DOHH2 (cell line): Measurements from ENCODE around the gene PTGIR.

Experiments used
- H3F3A ChIP-seq: fragments of 200-600 bp; sonication (generic), shearing (Covaris generic); 2 replicates; pipeline ENCODE4 v1.6.0; 2016; ENCODE audit warnings: antibody characterized with exemption, mild to moderate bottlenecking; ENCODE audit not compliant: control insufficient read depth, insufficient read depth
- H3K27ac ChIP-seq: fragments of 200-600 bp; sonication (generic); 2 replicates; pipeline ENCODE4 v1.5.1; 2014; ENCODE audit warnings: low read depth, mild to moderate bottlenecking, low read length, moderate library complexity
- H3K27me3 ChIP-seq: fragments of 200-600 bp; sonication (generic); 2 replicates; pipeline ENCODE4 v1.6.1; 2014; ENCODE audit warnings: mild to moderate bottlenecking, low read length, mixed read lengths; ENCODE audit not compliant: control insufficient read depth
- H3K36me3 ChIP-seq: fragments of 200-600 bp; sonication (generic); 2 replicates; pipeline ENCODE4 v1.6.1; 2014; ENCODE audit warnings: mild to moderate bottlenecking, low read length, moderate library complexity, mixed read lengths; ENCODE audit not compliant: control insufficient read depth
- H3K4me1 ChIP-seq: fragments of 200-600 bp; sonication (generic); 2 replicates; pipeline ENCODE4 v1.6.1; 2014; ENCODE audit warnings: mild to moderate bottlenecking, low read length, mixed read lengths; ENCODE audit not compliant: control insufficient read depth
- H3K4me2 ChIP-seq: fragments of 200-600 bp; sonication (generic); 2 replicates; pipeline ENCODE4 v1.6.0; 2014; ENCODE audit warnings: mild to moderate bottlenecking, low read length, moderate library complexity
- H3K4me3 ChIP-seq: fragments of 200-600 bp; sonication (generic); 2 replicates; pipeline ENCODE4 v1.5.1; 2014; ENCODE audit warnings: mild to moderate bottlenecking, low read length, mixed read lengths
- H3K79me2 ChIP-seq: fragments of 200-600 bp; sonication (generic); 2 replicates; pipeline ENCODE4 v1.6.1; 2014; ENCODE audit warnings: mild to moderate bottlenecking, low read length, mixed read lengths; ENCODE audit not compliant: control insufficient read depth
- H3K9me2 ChIP-seq: fragments of 200-600 bp; sonication (generic); replicated peaks from 2 replicates; pipeline ENCODE4 v1.6.1; 2014; ENCODE audit warnings: mild to moderate bottlenecking, low read length, mixed read lengths; ENCODE audit not compliant: control insufficient read depth
- H3K9me3 ChIP-seq: fragments of 200-600 bp; sonication (generic); 2 replicates; pipeline ENCODE4 v1.6.1; 2014; ENCODE audit warnings: antibody characterized with exemption, low read length, mixed read lengths; ENCODE audit not compliant: control insufficient read depth, insufficient read depth
- H4K20me1 ChIP-seq: fragments of 200-600 bp; sonication (generic); 2 replicates; pipeline ENCODE4 v1.6.0; 2014; ENCODE audit warnings: low read depth, mild to moderate bottlenecking, antibody characterized with exemption, low read length, moderate library complexity; ENCODE audit not compliant: control insufficient read depth, insufficient read depth
- EZH2phosphoT487 ChIP-seq: fragments of 200-600 bp; sonication (generic); IDR thresholded peaks from 2 replicates; pipeline ENCODE4 v1.6.1; 2017; ENCODE audit warnings: borderline replicate concordance, mild to moderate bottlenecking, antibody characterized with exemption, low read length, moderate library complexity, mixed read lengths
- TF ChIP-seq, protein P1 (sequence below): fragments of 200-600 bp; sonication (generic); IDR thresholded peaks from one replicate; pipeline ENCODE4 v1.5.1; 2014; ENCODE audit warnings: antibody characterized with exemption, mild to moderate bottlenecking, low read depth, low read length; ENCODE audit not compliant: poor library complexity, severe bottlenecking

Gene PTGIR

DNA sequence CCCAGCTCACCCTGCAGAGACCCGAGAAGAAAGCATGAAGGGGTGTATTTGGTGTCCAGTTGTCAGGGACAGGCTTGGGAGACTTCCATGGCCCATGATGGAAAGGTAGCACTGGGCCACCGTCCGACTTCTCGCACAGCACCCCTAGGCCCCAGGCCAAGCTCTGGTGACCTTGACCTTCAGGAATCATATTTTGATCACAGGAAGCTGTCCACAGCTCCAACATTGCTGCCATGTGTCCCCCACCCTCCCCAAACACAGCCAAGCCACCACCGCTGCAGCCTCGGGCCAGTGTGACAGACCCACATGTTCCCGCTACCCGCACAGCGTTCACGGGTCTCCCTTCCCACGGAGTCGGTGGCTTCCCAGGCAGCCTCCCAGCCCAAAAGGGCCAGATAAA lies 842 bp upstream of the PTGIR start:
- Histone ChIP-seq H3K4me2 (no peak overlapping the region; the same call in 1 of the 2 replicates), H3K9me3 (no peaks in the 10 kb centered on the region), H3K9me2 (no peaks in the 10 kb centered on the region), H3K27me3 (peaks cover 5% of the 10 kb centered on the region), H3F3A (no peaks in the 10 kb centered on the region), H3K79me2 (no peaks in the 10 kb centered on the region), H3K36me3 (no peaks in the 10 kb centered on the region), H3K4me1 (peaks cover 16% of the 10 kb centered on the region), H3K27ac (no peak overlapping the region), H3K4me3 (no peak overlapping the region), H4K20me1 (no peaks in the 10 kb centered on the region)
- TF ChIP-seq, protein P1, sequence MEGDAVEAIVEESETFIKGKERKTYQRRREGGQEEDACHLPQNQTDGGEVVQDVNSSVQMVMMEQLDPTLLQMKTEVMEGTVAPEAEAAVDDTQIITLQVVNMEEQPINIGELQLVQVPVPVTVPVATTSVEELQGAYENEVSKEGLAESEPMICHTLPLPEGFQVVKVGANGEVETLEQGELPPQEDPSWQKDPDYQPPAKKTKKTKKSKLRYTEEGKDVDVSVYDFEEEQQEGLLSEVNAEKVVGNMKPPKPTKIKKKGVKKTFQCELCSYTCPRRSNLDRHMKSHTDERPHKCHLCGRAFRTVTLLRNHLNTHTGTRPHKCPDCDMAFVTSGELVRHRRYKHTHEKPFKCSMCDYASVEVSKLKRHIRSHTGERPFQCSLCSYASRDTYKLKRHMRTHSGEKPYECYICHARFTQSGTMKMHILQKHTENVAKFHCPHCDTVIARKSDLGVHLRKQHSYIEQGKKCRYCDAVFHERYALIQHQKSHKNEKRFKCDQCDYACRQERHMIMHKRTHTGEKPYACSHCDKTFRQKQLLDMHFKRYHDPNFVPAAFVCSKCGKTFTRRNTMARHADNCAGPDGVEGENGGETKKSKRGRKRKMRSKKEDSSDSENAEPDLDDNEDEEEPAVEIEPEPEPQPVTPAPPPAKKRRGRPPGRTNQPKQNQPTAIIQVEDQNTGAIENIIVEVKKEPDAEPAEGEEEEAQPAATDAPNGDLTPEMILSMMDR = no peak
- no peak for TF ChIP-seq EZH2phosphoT487

DNA sequence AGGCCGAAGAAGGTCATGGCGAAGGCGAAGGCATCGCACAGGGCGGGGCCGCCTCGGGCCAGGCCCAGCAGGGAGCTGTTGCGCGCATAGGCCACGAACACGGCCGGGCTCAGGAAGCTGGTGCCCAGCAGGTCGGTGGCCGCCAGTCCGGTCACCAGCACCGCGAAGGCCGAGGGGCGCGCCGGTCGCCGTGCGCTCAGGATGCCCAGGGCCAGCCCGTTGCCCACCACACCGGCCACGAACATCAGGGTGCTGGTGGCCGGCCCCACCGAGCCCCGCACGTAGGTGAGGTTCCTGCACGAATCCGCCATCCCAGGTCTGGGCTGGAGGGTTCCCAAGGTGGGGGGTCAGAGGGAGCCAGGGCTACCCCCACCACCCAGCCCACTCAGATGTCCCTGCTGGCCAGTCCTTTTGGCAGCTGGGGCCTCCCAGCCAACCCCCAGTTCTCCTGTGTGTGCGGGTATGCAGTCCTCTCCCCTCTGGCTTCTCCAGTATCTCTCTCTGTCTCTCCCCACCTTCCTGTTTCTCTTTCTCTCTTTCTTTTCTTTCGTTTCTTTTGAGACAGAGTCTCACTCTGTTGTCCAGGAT lies 880 bp downstream of the PTGIR start:
- Histone ChIP-seq H3K4me2 (0 out of 2 replicates have a peak overlapping the region, but pooled peaks have one; percentile 56), H3K4me3 (no peak overlapping the region), H3K27me3 (peaks cover 5% of the 10 kb centered on the region)

DNA sequence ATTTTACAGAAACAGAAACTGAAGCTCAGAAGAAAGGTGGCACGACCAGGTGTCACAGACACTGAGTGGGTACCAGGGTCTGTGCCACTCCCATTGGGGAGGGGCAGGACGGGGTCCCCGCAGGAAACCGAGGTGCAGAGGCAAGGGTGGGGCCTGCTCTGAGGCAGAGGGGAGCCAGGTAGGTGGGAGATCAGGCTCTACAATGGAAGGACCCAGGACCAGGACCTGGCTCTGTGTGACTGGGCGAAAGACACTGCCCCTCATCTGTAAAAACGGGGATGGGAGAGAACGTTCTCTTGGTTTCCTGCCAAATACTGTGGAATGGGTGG lies 2.8 kb downstream of the PTGIR start:
- Histone ChIP-seq H4K20me1 (no peaks in the 10 kb centered on the region), H3K27me3 (peaks cover 5% of the 10 kb centered on the region), H3K36me3 (no peaks in the 10 kb centered on the region), H3K4me1 (peaks cover 45% of the 10 kb centered on the region), H3K79me2 (no peaks in the 10 kb centered on the region), H3K4me3 (no peak overlapping the region), H3K27ac (no peak overlapping the region), H3K4me2 (no peak overlapping the region), H3K9me3 (no peaks in the 10 kb centered on the region), H3K9me2 (no peaks in the 10 kb centered on the region), H3F3A (peaks cover 7% of the 10 kb centered on the region)
- TF ChIP-seq, protein P1 = no peak
- TF ChIP-seq EZH2phosphoT487 = no peak

More for the DNA sequence above, 880 bp downstream of the PTGIR start:
- H4K20me1 ChIP-seq = no peaks in the 10 kb centered on the region
- H3K79me2 ChIP-seq = no peaks in the 10 kb centered on the region
- no peaks in the 10 kb centered on the region for H3K9me2 ChIP-seq
- no peaks in the 10 kb centered on the region for H3K9me3 ChIP-seq
- H3F3A ChIP-seq = peaks cover under 1% of the 10 kb centered on the region; the same call in 1 of the 2 replicates
- H3K4me1 ChIP-seq = peaks cover 33% of the 10 kb centered on the region
- TF ChIP-seq, protein P1 = no peak
- no peak for TF ChIP-seq EZH2phosphoT487
- H3K27ac ChIP-seq = no peak overlapping the region
- H3K36me3 ChIP-seq = no peaks in the 10 kb centered on the region
